GM18519 (cell line): ENCODE data around the gene SLC41A3.

ENCODE experiments used
- ATAC-seq: cut with Tn5 transposase; IDR thresholded peaks from one replicate; pipeline ENCODE4 v1.9.1; 2021; ENCODE audit warnings: mild to moderate bottlenecking, moderate library complexity; ENCODE audit not compliant: unreplicated experiment, low FRiP score

SLC41A3 gene

GRCh38 chr3:126121074-126121473 is 37.1 kb upstream of the SLC41A3 start:
- ATAC-seq: no peak

- no peak for ATAC-seq
Observed at GRCh38 chr3:126119976-126120375, 36.1 kb upstream of the SLC41A3 start.

- no peak for ATAC-seq
Observed at GRCh38 chr3:126119008-126119675, 35.2 kb upstream of the SLC41A3 start.

- ATAC-seq: no peak
Observed at GRCh38 chr3:126118591-126118990, 34.7 kb upstream of the SLC41A3 start.

- no peak for ATAC-seq
Observed at GRCh38 chr3:126117786-126118185, 33.9 kb upstream of the SLC41A3 start.

- no peak for ATAC-seq
Observed at GRCh38 chr3:126117212-126117611, 33.3 kb upstream of the SLC41A3 start.

GRCh38 chr3:126116526-126116925 is 32.6 kb upstream of the SLC41A3 start:
- no peak for ATAC-seq

- ATAC-seq: no peak
Observed at GRCh38 chr3:126114443-126115386, 30.8 kb upstream of the SLC41A3 start.

- no peak for ATAC-seq
Observed at GRCh38 chr3:126113733-126114442, 30.0 kb upstream of the SLC41A3 start.

- ATAC-seq: no peak
Observed at GRCh38 chr3:126113238-126113555, 29.3 kb upstream of the SLC41A3 start.

GRCh38 chr3:126112531-126113237 is 28.8 kb upstream of the SLC41A3 start:
- no peak for ATAC-seq

- ATAC-seq: no peak
Observed at GRCh38 chr3:126111566-126112475, 27.9 kb upstream of the SLC41A3 start.

- no peak for ATAC-seq
Observed at GRCh38 chr3:126111126-126111551, 27.2 kb upstream of the SLC41A3 start.

GRCh38 chr3:126110431-126111125 is 26.7 kb upstream of the SLC41A3 start:
- no peak for ATAC-seq

GRCh38 chr3:126109880-126110235 is 25.9 kb upstream of the SLC41A3 start:
- no peak for ATAC-seq

- ATAC-seq: no peak
Observed at GRCh38 chr3:126109146-126109879, 25.4 kb upstream of the SLC41A3 start.

- ATAC-seq: no peak
Observed at GRCh38 chr3:126108676-126109050, 24.7 kb upstream of the SLC41A3 start.

- no peak for ATAC-seq
Observed at GRCh38 chr3:126107957-126108675, 24.2 kb upstream of the SLC41A3 start.
